H9 (cell line): Measurements from ENCODE around the gene NCCRP1. TPM values are rescaled to one million over a fixed set of nuclear protein-coding genes. Genes with fewer than 3 reads are reported as not detected.
"Not testable (repeated sequence)": the region's sequence is repeated elsewhere in the genome, so short reads cannot be mapped to it uniquely, and the experiment has no call there.

Source experiments
- DNase-seq: peaks from one replicate; pipeline ENCODE4 v3.0.0-alpha.2; 2017
- H2AFZ ChIP-seq: one replicate; pipeline ENCODE4 v1.6.1; 2013; ENCODE audit warnings: mild to moderate bottlenecking, low read length, control low read depth, moderate library complexity
- H2AK5ac ChIP-seq: 2 replicates; pipeline ENCODE4 v1.6.1; 2013; ENCODE audit warnings: low read length, control low read depth, mixed read lengths; ENCODE audit not compliant: insufficient read length
- H2BK120ac ChIP-seq: one replicate; pipeline ENCODE4 v1.6.1; 2013; ENCODE audit warnings: low read depth, mild to moderate bottlenecking, low read length, control low read depth, inconsistent platforms; ENCODE audit not compliant: poor library complexity, severe bottlenecking
- H2BK12ac ChIP-seq: 2 replicates; pipeline ENCODE4 v1.6.1; 2013; ENCODE audit warnings: low read length, control low read depth, mixed read lengths, low read depth; ENCODE audit not compliant: insufficient read length
- H2BK15ac ChIP-seq: 2 replicates; pipeline ENCODE4 v1.6.1; 2013; ENCODE audit warnings: low read depth, low read length, control low read depth
- H2BK20ac ChIP-seq: one replicate; pipeline ENCODE4 v1.6.1; 2013; ENCODE audit warnings: low read depth, mild to moderate bottlenecking, low read length, control low read depth, inconsistent platforms; ENCODE audit not compliant: poor library complexity, severe bottlenecking
- H2BK5ac ChIP-seq: 2 replicates; pipeline ENCODE4 v1.6.1; 2013; ENCODE audit warnings: low read length, control low read depth, mixed read lengths; ENCODE audit not compliant: insufficient read length
- H3K14ac ChIP-seq: 2 replicates; pipeline ENCODE4 v1.6.1; 2013; ENCODE audit warnings: low read length, control low read depth; ENCODE audit not compliant: insufficient read depth
- H3K18ac ChIP-seq: 2 replicates; pipeline ENCODE4 v1.6.1; 2013; ENCODE audit warnings: low read depth, mild to moderate bottlenecking, mixed read lengths, low read length, control low read depth; ENCODE audit not compliant: insufficient read length
- H3K23ac ChIP-seq: 2 replicates; pipeline ENCODE4 v1.6.1; 2013; ENCODE audit warnings: low read length, control low read depth, mixed read lengths, low read depth; ENCODE audit not compliant: insufficient read length
- H3K23me2 ChIP-seq: 2 replicates; pipeline ENCODE4 v1.6.1; 2013; ENCODE audit warnings: low read depth, mild to moderate bottlenecking, mixed read lengths, low read length, control low read depth; ENCODE audit not compliant: insufficient read length, poor library complexity, severe bottlenecking
- H3K27ac ChIP-seq: 2 replicates; pipeline ENCODE4 v1.5.1; 2013; ENCODE audit warnings: low read length, control low read depth, mixed read lengths, low read depth; ENCODE audit not compliant: insufficient read length
- H3K27me3 ChIP-seq: 2 replicates; pipeline ENCODE4 v1.6.1; 2013; ENCODE audit warnings: low read length, control low read depth, inconsistent platforms; ENCODE audit not compliant: insufficient read depth
- H3K4ac ChIP-seq: 2 replicates; pipeline ENCODE4 v1.6.1; 2013; ENCODE audit warnings: low read depth, mild to moderate bottlenecking, control low read depth, inconsistent platforms, low read length, moderate library complexity
- H3K4me1 ChIP-seq: 2 replicates; pipeline ENCODE4 v1.6.1; 2013; ENCODE audit warnings: low read length, control low read depth, inconsistent platforms; ENCODE audit not compliant: insufficient read depth
- H3K4me2 ChIP-seq: 2 replicates; pipeline ENCODE4 v1.6.1; 2013; ENCODE audit warnings: low read length, control low read depth, mixed read lengths; ENCODE audit not compliant: insufficient read length, insufficient read depth
- H3K56ac ChIP-seq: 2 replicates; pipeline ENCODE4 v1.6.1; 2013; ENCODE audit warnings: low read depth, mild to moderate bottlenecking, mixed read lengths, low read length, control low read depth; ENCODE audit not compliant: insufficient read length
- H3K79me1 ChIP-seq: 2 replicates; pipeline ENCODE4 v1.6.1; 2013; ENCODE audit warnings: low read depth, mild to moderate bottlenecking, moderate library complexity, low read length, control low read depth, inconsistent platforms; ENCODE audit not compliant: insufficient read depth, poor library complexity, severe bottlenecking
- H3K79me2 ChIP-seq: 2 replicates; pipeline ENCODE4 v1.6.1; 2013; ENCODE audit warnings: low read length, control low read depth, inconsistent platforms; ENCODE audit not compliant: insufficient read depth
- H3K9ac ChIP-seq: 2 replicates; pipeline ENCODE4 v1.6.1; 2013; ENCODE audit warnings: low read length, control low read depth, mixed read lengths; ENCODE audit not compliant: insufficient read length; ENCODE audit errors: extremely low read depth
- H3K9me3 ChIP-seq: one replicate; pipeline ENCODE4 v1.6.1; 2013; ENCODE audit warnings: low read depth, low read length, inconsistent platforms; ENCODE audit not compliant: control insufficient read depth
- H3T11ph ChIP-seq: one replicate; pipeline ENCODE4 v1.6.1; 2013; ENCODE audit warnings: mild to moderate bottlenecking, low read length, control low read depth, inconsistent platforms
- H4K20me1 ChIP-seq: one replicate; pipeline ENCODE4 v1.6.1; 2013; ENCODE audit not compliant: control insufficient read depth, insufficient read length, insufficient read depth
- H4K5ac ChIP-seq: 2 replicates; pipeline ENCODE4 v1.6.1; 2013; ENCODE audit warnings: low read depth, mild to moderate bottlenecking, mixed read lengths, low read length, control low read depth; ENCODE audit not compliant: insufficient read length
- H4K8ac ChIP-seq: replicated peaks from 2 replicates; pipeline ENCODE4 v1.6.1; 2013; ENCODE audit warnings: low read length, control low read depth, mixed read lengths, low read depth; ENCODE audit not compliant: insufficient read length
- H4K91ac ChIP-seq: 2 replicates; pipeline ENCODE4 v1.6.1; 2013; ENCODE audit warnings: low read depth, mild to moderate bottlenecking, moderate library complexity, mixed read lengths, low read length, control low read depth; ENCODE audit not compliant: insufficient read length
- H3K27ac Mint-ChIP-seq, 3 experiments: 2 replicates in 2 of 3; 3 replicates in 1 of 3; pipeline ENCODE4 v1.8.0; 2020 to 2021; ENCODE audit warnings: mixed read lengths in 3 of 3, mild to moderate bottlenecking in 1 of 3, moderate library complexity in 1 of 3
- H3K27me3 Mint-ChIP-seq: 2 replicates; pipeline ENCODE4 v1.8.0; 2021; ENCODE audit warnings: low read depth, mild to moderate bottlenecking, moderate library complexity, mixed read lengths
- H3K36me3 Mint-ChIP-seq, 3 experiments: 2 replicates in 2 of 3; 3 replicates in 1 of 3; pipeline ENCODE4 v1.8.0; 2020 to 2021; ENCODE audit warnings: low read depth in 3 of 3, mixed read lengths in 3 of 3; ENCODE audit not compliant: insufficient read depth in 1 of 3
- H3K4me1 Mint-ChIP-seq, 2 experiments: 2 replicates each; pipeline ENCODE4 v1.8.0; 2020; ENCODE audit warnings: mixed read lengths in 2 of 2
- H3K4me3 Mint-ChIP-seq, 2 experiments: 2 replicates in 1 of 2; 3 replicates in 1 of 2; pipeline ENCODE4 v1.8.0; 2020 to 2021; ENCODE audit warnings: mild to moderate bottlenecking in 2 of 2, mixed read lengths in 2 of 2, moderate library complexity in 1 of 2
- H3K9me3 Mint-ChIP-seq, 2 experiments: 2 replicates in 1 of 2; 3 replicates in 1 of 2; pipeline ENCODE4 v1.8.0; 2020; ENCODE audit warnings: mild to moderate bottlenecking in 2 of 2, mixed read lengths in 2 of 2, moderate library complexity in 1 of 2
- WGBS: extraction: QIAGEN DNeasy Blood & Tissue Kit; methylation state at CpG from one replicate; pipeline ENCODE4 v1.1.7; 2013; ENCODE audit warnings: missing lambda C conversion rate, low lambda C conversion rate, mixed read lengths; ENCODE audit not compliant: insufficient read length; ENCODE audit errors: extremely low coverage; 5-methylcytosine and 5-hydroxymethylcytosine counted together
- total RNA-seq: library from RNA; stranded (reverse); gene quantifications from 2 replicates; pipeline ENCODE4 v1.2.1, GENCODE V29; 2021

Gene NCCRP1
- total RNA-seq, 1 experiment from 2014 or later = 1.9 TPM

GRCh38 chr19:39244410-39245100 is 47.8 kb downstream of the NCCRP1 start, which contains the start of gene IFNL3:
TSS of gene IFNL3 (minus strand) at chr19:39245006. CDS start at chr19:39244967, 39 bp downstream.
- H3K79me2 ChIP-seq, H3K4me3 Mint-ChIP-seq, H3K27ac Mint-ChIP-seq, H2BK120ac ChIP-seq, H4K8ac ChIP-seq, H3K4ac ChIP-seq, H2BK20ac ChIP-seq, H3K23me2 ChIP-seq, H3K79me1 ChIP-seq, H3K14ac ChIP-seq, H3K4me1 ChIP-seq, H2BK12ac ChIP-seq, H4K5ac ChIP-seq, H3K18ac ChIP-seq, H4K20me1 ChIP-seq, H3T11ph ChIP-seq, H3K9me3 Mint-ChIP-seq, DNase-seq, H3K23ac ChIP-seq, H2BK15ac ChIP-seq, H3K36me3 Mint-ChIP-seq, H3K9ac ChIP-seq, H2AFZ ChIP-seq, H3K27ac ChIP-seq, H3K4me2 ChIP-seq, H2AK5ac ChIP-seq, H4K91ac ChIP-seq, H3K56ac ChIP-seq, H2BK5ac ChIP-seq, H3K9me3 ChIP-seq, H3K4me1 Mint-ChIP-seq: not testable (repeated sequence)
- H3K27me3 ChIP-seq = peaks cover 28% of the 10 kb centered on the region; the same call in 1 of the 2 replicates
- peaks cover 78% of the 10 kb centered on the region for H3K27me3 Mint-ChIP-seq
- WGBS = no CpG with 5 or more reads among the region's 12 CpGs

- H3K79me2 ChIP-seq, H2BK15ac ChIP-seq, H3T11ph ChIP-seq, H3K23me2 ChIP-seq, H3K14ac ChIP-seq, H3K4me3 Mint-ChIP-seq, H4K8ac ChIP-seq, DNase-seq, H4K5ac ChIP-seq, H3K4me2 ChIP-seq, H3K9me3 Mint-ChIP-seq, H3K36me3 Mint-ChIP-seq, H3K18ac ChIP-seq, H2AK5ac ChIP-seq, H3K9ac ChIP-seq, H3K4me1 ChIP-seq, H3K23ac ChIP-seq, H2BK20ac ChIP-seq, H3K4me1 Mint-ChIP-seq, H2BK120ac ChIP-seq, H3K27ac ChIP-seq, H2BK5ac ChIP-seq, H4K91ac ChIP-seq, H3K9me3 ChIP-seq, H3K56ac ChIP-seq, H3K79me1 ChIP-seq, H3K27ac Mint-ChIP-seq, H2BK12ac ChIP-seq, H4K20me1 ChIP-seq, H2AFZ ChIP-seq, H3K4ac ChIP-seq: not testable (repeated sequence)
- no CpG with 5 or more reads among the region's 1 CpG for WGBS
- H3K27me3 Mint-ChIP-seq = peaks cover 78% of the 10 kb centered on the region
- H3K27me3 ChIP-seq = peaks cover 32% of the 10 kb centered on the region; the same call in 1 of the 2 replicates
Measured at GRCh38 chr19:39245166-39245565, 48.4 kb downstream of the NCCRP1 start.
